HepG2 (cell line): ENCODE results near the gene ATRAID. TPM values are rescaled to one million over a fixed set of nuclear protein-coding genes. Genes with fewer than 3 reads are reported as not detected.

ENCODE experiments used
- ATAC-seq: fragments of 200-7000 bp; cut with Tn5 transposase; 3 replicates; pipeline ENCODE4 v1.9.1; 2020; ENCODE audit warnings: mild to moderate bottlenecking, moderate library complexity
- BruUV-seq: library from RNA; stranded (reverse); fragments of 400-500 nt; replicated peaks from 2 replicates; lab custom pipeline; 2021; lab: Mats Ljungman, UMichigan
- CTCF ChIA-PET: fragments of 300-600 bp; formaldehyde crosslinking; extraction: SDS; loops from one replicate; lab custom pipeline; 2021; ENCODE audit warnings: low total read pairs, inconsistent platforms, low intra/inter-chr PET ratio; lab: Yijun Ruan, JAX
- POLR2A ChIA-PET: fragments of 350-600 bp; sonication (Branson Sonifier 250); formaldehyde crosslinking; loops from one replicate; lab custom pipeline; 2020; ENCODE audit warnings: antibody characterized with exemption, inconsistent platforms; lab: Yijun Ruan, JAX
- DNase-seq: peaks from one replicate; pipeline ENCODE4 v3.0.0-alpha.2; 2015; ENCODE audit warnings: low spot score
- FAIRE-seq: peaks from 3 replicates; lab custom pipeline; 2011; peaks lifted over from hg19 to GRCh38; lab: Jason Lieb, UNC
- H2AFZ ChIP-seq: one replicate; pipeline ENCODE4 v1.6.1; 2011; ENCODE audit warnings: low read length, inconsistent platforms
- H3K27ac ChIP-seq: fragments of 300-600 bp; 3 replicates; pipeline ENCODE4 v1.8.0; 2011; ENCODE audit warnings: mixed run types, mild to moderate bottlenecking, mixed read lengths, low read length, inconsistent platforms; ENCODE audit not compliant: insufficient read depth; ENCODE audit errors: extremely low read length
- H3K27me3 ChIP-seq, 2 experiments: fragments of 200-600 bp in 1 of 2; 2 replicates in 1 of 2; 3 replicates in 1 of 2; pipeline versions ENCODE4 v1.6.0 to v1.8.0; 2011; ENCODE audit warnings: low read length in 2 of 2, mild to moderate bottlenecking in 2 of 2, moderate library complexity in 2 of 2, inconsistent platforms in 1 of 2; ENCODE audit not compliant: insufficient read depth in 2 of 2, control insufficient read depth in 1 of 2
- H3K36me3 ChIP-seq, 2 experiments: fragments of 200-600 bp in 1 of 2; replicated peaks in 1 of 2; 2 replicates in 1 of 2; 3 replicates in 1 of 2; pipeline versions ENCODE4 v1.5.1 to v1.8.0; 2011; ENCODE audit warnings: low read length in 2 of 2, inconsistent platforms in 1 of 2; ENCODE audit not compliant: insufficient read depth in 2 of 2, control insufficient read depth in 1 of 2
- H3K4me1 ChIP-seq: 2 replicates; pipeline ENCODE4 v1.5.1; 2012; ENCODE audit warnings: low read length, inconsistent platforms; ENCODE audit not compliant: insufficient read depth
- H3K4me2 ChIP-seq: 2 replicates; pipeline ENCODE4 v1.6.0; 2011; ENCODE audit warnings: low read depth, low read length, inconsistent platforms
- H3K4me3 ChIP-seq, 3 experiments: fragments of 200-600 bp in 1 of 3; sonication (generic), shearing (Covaris generic) in 1 of 3; replicated peaks in 1 of 3; 2 replicates each; pipeline ENCODE4 v1.5.1; 2011 to 2016; ENCODE audit warnings: low read length in 3 of 3, inconsistent platforms in 2 of 3, low read depth in 2 of 3, mild to moderate bottlenecking in 2 of 3, control low read depth in 1 of 3, mixed read lengths in 1 of 3; ENCODE audit not compliant: insufficient read depth in 1 of 3
- H3K79me2 ChIP-seq: one replicate; pipeline ENCODE4 v1.6.1; 2011; ENCODE audit warnings: low read length, inconsistent platforms; ENCODE audit not compliant: insufficient read depth
- H3K9ac ChIP-seq: 2 replicates; pipeline ENCODE4 v1.6.0; 2011; ENCODE audit warnings: mild to moderate bottlenecking, low read depth, low read length, inconsistent platforms; ENCODE audit not compliant: insufficient read depth
- H3K9me3 ChIP-seq: 2 replicates; pipeline ENCODE4 v1.5.1; 2012; ENCODE audit warnings: mild to moderate bottlenecking, low read length
- H4K20me1 ChIP-seq: 2 replicates; pipeline ENCODE4 v1.6.0; 2011; ENCODE audit warnings: inconsistent platforms, mild to moderate bottlenecking, low read length, moderate library complexity; ENCODE audit not compliant: insufficient read depth
- ATRX ChIP-seq: sonication (generic); formaldehyde crosslinking; IDR thresholded peaks from 2 replicates; pipeline ENCODE4 v1.4.0; 2020; ENCODE audit warnings: missing genetic modification reagents, borderline replicate concordance
- BCL6 ChIP-seq: IDR thresholded peaks from 2 replicates; pipeline ENCODE4 v1.6.1; 2016; ENCODE audit warnings: missing genetic modification reagents, missing compliant biosample characterization
- EED ChIP-seq: sonication (generic); formaldehyde crosslinking; IDR thresholded peaks from 2 replicates; pipeline ENCODE4 v1.5.0; 2020; ENCODE audit warnings: mild to moderate bottlenecking, missing genetic modification reagents
- HNRNPK ChIP-seq: fragments of 200-400 bp; formaldehyde crosslinking; IDR thresholded peaks from 2 replicates; pipeline ENCODE4 v1.6.1; 2018; ENCODE audit warnings: low read length, low read depth, moderate library complexity, mild to moderate bottlenecking; ENCODE audit not compliant: poor library complexity, severe bottlenecking
- MATR3 ChIP-seq: sonication (generic); formaldehyde crosslinking; IDR thresholded peaks from 2 replicates; pipeline ENCODE4 v1.4.0; 2020; ENCODE audit warnings: missing genetic modification reagents
- PBX3 ChIP-seq: sonication (generic); formaldehyde crosslinking; IDR thresholded peaks from 2 replicates; pipeline ENCODE4 v1.8.1; 2023; ENCODE audit warnings: missing genetic modification reagents, inconsistent platforms, borderline replicate concordance
- SAP130 ChIP-seq: IDR thresholded peaks from 2 replicates; pipeline ENCODE4 v1.6.1; 2016; ENCODE audit warnings: low read depth
- TFE3 ChIP-seq: IDR thresholded peaks from 2 replicates; pipeline ENCODE4 v1.6.1; 2016
- ZNF460 ChIP-seq: sonication (generic); formaldehyde crosslinking; IDR thresholded peaks from 2 replicates; pipeline ENCODE4 v1.5.1; 2020; ENCODE audit warnings: missing genetic modification reagents, mild to moderate bottlenecking, borderline replicate concordance
- ZNF609 ChIP-seq: sonication (generic); formaldehyde crosslinking; IDR thresholded peaks from 2 replicates; pipeline ENCODE4 v1.4.0; 2020; ENCODE audit warnings: mild to moderate bottlenecking, missing genetic modification reagents, borderline replicate concordance
- ZNF790 ChIP-seq: sonication (generic); formaldehyde crosslinking; IDR thresholded peaks from 2 replicates; pipeline ENCODE4 v1.8.0; 2022; ENCODE audit warnings: missing genetic modification reagents, mild to moderate bottlenecking, borderline replicate concordance
- WGBS: methylation state at CpG from one replicate; pipeline ENCODE4 v1.1.6; 2017; ENCODE audit warnings: low lambda C conversion rate; 5-methylcytosine and 5-hydroxymethylcytosine counted together
- in situ Hi-C: cut with HindIII; loops from 2 replicates; pipeline ENCODE4 v1.10.0; 2017; ENCODE audit warnings: low pct_unique_long_range_greater_than_20kb; ENCODE audit not compliant: extremely low pct_ligation_motif_present
- intact Hi-C: fragments of 100-400 bp; cut with micrococcal nuclease; formaldehyde crosslinking; loops from one replicate; pipeline ENCODE4 v1.10.0; 2022; ENCODE audit not compliant: unreplicated experiment
- polyA plus RNA-seq, 8 experiments: library from polyadenylated mRNA; depleted of rRNA in 3 of 8; stranded (reverse) in 7 of 8; unstranded in 1 of 8; fragments of >200 nt; fragmentation: Illumina TruSeq in 4 of 8; extraction: Trizol in 4 of 8; gene quantifications; 2 replicates each; pipeline versions ENCODE4 v1.2.1 to v1.2.3, GENCODE V29; 2011 to 2016; ENCODE audit warnings: low read depth in 4 of 8, missing spikeins in 1 of 8, mixed read lengths in 1 of 8; ENCODE audit not compliant: insufficient read depth in 1 of 8
- total RNA-seq, 5 experiments: library from RNA; depleted of rRNA; stranded (reverse); fragments of >200 nt; fragmentation: Illumina TruSeq; extraction: Trizol; gene quantifications; 2 replicates each; pipeline ENCODE4 v1.2.3, GENCODE V29; 2016; ENCODE audit warnings: low read depth in 1 of 5

ATRAID gene
- total and polyA plus RNA-seq, 2 of the 13 experiments (the other 11 are each of a cell fraction or from before 2014, with no cell fraction given), result 207 to 382 TPM

- Histone ChIP-seq H3K9ac (peak overlapping the region; percentile 99), H3K4me3 (peak overlapping the region; percentile 87 to 93 (median 89)), H3K27ac (peak overlapping the region; percentile 97), H2AFZ (no peak overlapping the region), H3K4me2 (peak overlapping the region; percentile 99), H3K9me3 (no peaks in the 10 kb centered on the region), H3K4me1 (peaks cover 65% of the 10 kb centered on the region), H3K79me2 (peaks cover 45% of the 10 kb centered on the region), H3K36me3 (peaks cover 6 to 39% of the 10 kb centered on the region in 2 experiments), H4K20me1 (no peaks in the 10 kb centered on the region), H3K27me3 (no peaks in the 10 kb centered on the region; a peak in 1 of 5 replicates)
- BruUV-seq, result TSS peak; percentile 63
- FAIRE-seq (no peak), ATAC-seq (peak; percentile 12), DNase-seq (peak; percentile 55)
- POLR2A ChIA-PET, result interaction anchor here (0.6 to 3.0 kb wide), 31 partner anchors 10 to 215 kb away, joined by 3 to 15 read pairs (median 5); partner anchors contain the start of genes ABHD1, AGBL5, CGREF1 and KHK
- 6% methylated on average over 34 of the region's 34 CpGs for WGBS
- CTCF ChIA-PET, result no interaction called here
- in situ Hi-C loops, result no loop called here
- intact Hi-C loops, result loop anchor here (5.0 kb wide), 1 partner anchor 116 kb away; no protein-coding TSS in a partner anchor
- TF ChIP-seq ZNF609 (CRISPR knock-in tag) (no peak; the same call in 1 of the 2 replicates), HNRNPK (no peak), BCL6 (CRISPR knock-in tag) (no peak), SAP130 (CRISPR knock-in tag) (no peak), ZNF460 (CRISPR knock-in tag) (no peak), EED (CRISPR knock-in tag) (no peak), TFE3 (CRISPR knock-in tag) (no peak; the same call in none of the 2 replicates), MATR3 (CRISPR knock-in tag) (no peak), PBX3 (no peak), ATRX (CRISPR knock-in tag) (no peak), ZNF790 (CRISPR knock-in tag) (no peak)
These were observed 1.0 kb downstream of the ATRAID start for GRCh38 chr2:27212626-27213471.
